ENCODE results near the gene NCAPH2.

Gene NCAPH2

DNA sequence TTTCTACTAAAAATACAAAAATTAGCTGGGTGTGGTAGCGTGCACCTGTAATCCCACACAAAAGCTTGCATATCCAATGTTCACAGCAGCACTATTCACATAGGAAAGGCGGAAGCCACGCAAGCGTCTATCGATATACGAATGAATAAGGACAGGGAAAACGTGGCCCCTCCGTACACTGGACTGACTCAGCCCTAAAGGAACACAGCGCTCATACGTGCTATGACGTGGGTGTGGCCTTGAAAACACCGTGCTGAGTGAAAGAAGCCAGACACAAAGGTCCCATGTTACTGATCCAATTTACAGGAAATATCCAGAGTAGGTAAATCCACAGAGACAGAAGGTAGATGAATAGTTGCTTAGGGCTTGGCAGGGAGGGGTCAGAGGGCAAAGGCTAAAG is 7.6 kb upstream of the NCAPH2 start:
- TF ChIP-seq ZNF571 (tag by site-specific recombination; IDR thresholded peaks at IDR 0.05) (no peak), ZIC2 (tag by site-specific recombination; IDR thresholded peaks at IDR 0.05) (no peak), ZNF16 (tag by site-specific recombination; IDR thresholded peaks at IDR 0.05; ENCODE audit: low read depth) (no peak)
- TF ChIP-seq, protein P1, sequence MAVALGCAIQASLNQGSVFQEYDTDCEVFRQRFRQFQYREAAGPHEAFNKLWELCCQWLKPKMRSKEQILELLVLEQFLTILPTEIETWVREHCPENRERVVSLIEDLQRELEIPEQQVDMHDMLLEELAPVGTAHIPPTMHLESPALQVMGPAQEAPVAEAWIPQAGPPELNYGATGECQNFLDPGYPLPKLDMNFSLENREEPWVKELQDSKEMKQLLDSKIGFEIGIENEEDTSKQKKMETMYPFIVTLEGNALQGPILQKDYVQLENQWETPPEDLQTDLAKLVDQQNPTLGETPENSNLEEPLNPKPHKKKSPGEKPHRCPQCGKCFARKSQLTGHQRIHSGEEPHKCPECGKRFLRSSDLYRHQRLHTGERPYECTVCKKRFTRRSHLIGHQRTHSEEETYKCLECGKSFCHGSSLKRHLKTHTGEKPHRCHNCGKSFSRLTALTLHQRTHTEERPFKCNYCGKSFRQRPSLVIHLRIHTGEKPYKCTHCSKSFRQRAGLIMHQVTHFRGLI (tag by site-specific recombination; IDR thresholded peaks at IDR 0.05), result no peak
- TF ChIP-seq, protein P2, sequence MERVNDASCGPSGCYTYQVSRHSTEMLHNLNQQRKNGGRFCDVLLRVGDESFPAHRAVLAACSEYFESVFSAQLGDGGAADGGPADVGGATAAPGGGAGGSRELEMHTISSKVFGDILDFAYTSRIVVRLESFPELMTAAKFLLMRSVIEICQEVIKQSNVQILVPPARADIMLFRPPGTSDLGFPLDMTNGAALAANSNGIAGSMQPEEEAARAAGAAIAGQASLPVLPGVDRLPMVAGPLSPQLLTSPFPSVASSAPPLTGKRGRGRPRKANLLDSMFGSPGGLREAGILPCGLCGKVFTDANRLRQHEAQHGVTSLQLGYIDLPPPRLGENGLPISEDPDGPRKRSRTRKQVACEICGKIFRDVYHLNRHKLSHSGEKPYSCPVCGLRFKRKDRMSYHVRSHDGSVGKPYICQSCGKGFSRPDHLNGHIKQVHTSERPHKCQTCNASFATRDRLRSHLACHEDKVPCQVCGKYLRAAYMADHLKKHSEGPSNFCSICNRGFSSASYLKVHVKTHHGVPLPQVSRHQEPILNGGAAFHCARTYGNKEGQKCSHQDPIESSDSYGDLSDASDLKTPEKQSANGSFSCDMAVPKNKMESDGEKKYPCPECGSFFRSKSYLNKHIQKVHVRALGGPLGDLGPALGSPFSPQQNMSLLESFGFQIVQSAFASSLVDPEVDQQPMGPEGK (tag by site-specific recombination; IDR thresholded peaks at IDR 0.05), result no peak
- no peak overlapping the region for H3K4me3 ChIP-seq (ENCODE audit: low read depth, low read length)
- no peaks in the 10 kb centered on the region for H3K9me3 ChIP-seq (ENCODE audit: control insufficient read depth, insufficient read depth, low read depth, low read length)
- H3K36me3 ChIP-seq (ENCODE audit: control insufficient read depth in 2 of 2, insufficient read depth in 1 of 2, low read length in 2 of 2), result peaks cover 0 to 29% of the 10 kb centered on the region in 2 experiments; a peak in 1 of 3 replicates
- H3K4me1 ChIP-seq (ENCODE audit: control insufficient read depth, insufficient read depth, low read length), result no peaks in the 10 kb centered on the region
- ChIA-PET CTCF (interaction anchor here (0.5 to 1.3 kb wide), 3 partner anchors 25 to 191 kb away, joined by 3 to 6 read pairs (median 3); partner anchors contain the start of gene SCO2), POLR2A (interaction anchor here (0.5 to 3.8 kb wide), 7 partner anchors 7 to 193 kb away, joined by 3 to 33 read pairs (median 5); partner anchors contain the start of genes LMF2, NCAPH2 and SCO2)
- H3K27ac ChIP-seq (ENCODE audit: extremely low read depth, low read depth, low read length), result no peak overlapping the region

DNA sequence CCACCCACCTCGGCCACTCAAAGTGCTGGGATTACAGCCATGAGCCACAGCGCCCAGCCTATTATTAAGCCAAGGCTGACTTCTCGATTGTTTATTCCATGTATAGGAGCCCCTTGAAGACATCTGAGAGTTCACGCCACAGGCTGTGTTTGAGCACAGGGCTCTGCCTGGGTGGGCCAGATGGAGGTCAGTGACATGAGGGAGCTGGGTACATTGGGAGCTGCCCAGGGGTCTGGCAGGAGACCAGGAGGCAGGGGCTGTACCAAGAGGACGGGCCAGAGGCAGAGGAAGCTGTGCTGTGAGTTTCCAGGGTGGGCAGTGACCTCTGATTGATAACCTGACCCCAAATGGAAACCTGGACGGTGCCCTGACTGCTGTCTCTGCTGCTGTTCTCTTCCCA is 5.9 kb upstream of the NCAPH2 start:
- Histone ChIP-seq H3K4me3 (ENCODE audit: low read depth, low read length) (no peak overlapping the region), H3K36me3 (ENCODE audit: control insufficient read depth in 2 of 2, insufficient read depth in 1 of 2, low read length in 2 of 2) (peaks cover 0 to 37% of the 10 kb centered on the region in 2 experiments; a peak in 1 of 3 replicates), H3K4me1 (ENCODE audit: control insufficient read depth, insufficient read depth, low read length) (peaks cover 3% of the 10 kb centered on the region), H3K27ac (ENCODE audit: extremely low read depth, low read depth, low read length) (no peak overlapping the region), H3K9me3 (ENCODE audit: control insufficient read depth, insufficient read depth, low read depth, low read length) (no peaks in the 10 kb centered on the region)
- ChIA-PET CTCF (interaction anchor here (0.6 to 1.2 kb wide), 4 partner anchors 24 to 160 kb away, joined by 3 to 5 read pairs (median 4); partner anchors contain the start of gene SCO2), POLR2A (interaction anchor here (0.9 to 3.3 kb wide), 3 partner anchors 24 to 58 kb away, joined by 3 to 12 read pairs (median 3); partner anchors contain the start of gene SCO2)
- TF ChIP-seq, protein P3, sequence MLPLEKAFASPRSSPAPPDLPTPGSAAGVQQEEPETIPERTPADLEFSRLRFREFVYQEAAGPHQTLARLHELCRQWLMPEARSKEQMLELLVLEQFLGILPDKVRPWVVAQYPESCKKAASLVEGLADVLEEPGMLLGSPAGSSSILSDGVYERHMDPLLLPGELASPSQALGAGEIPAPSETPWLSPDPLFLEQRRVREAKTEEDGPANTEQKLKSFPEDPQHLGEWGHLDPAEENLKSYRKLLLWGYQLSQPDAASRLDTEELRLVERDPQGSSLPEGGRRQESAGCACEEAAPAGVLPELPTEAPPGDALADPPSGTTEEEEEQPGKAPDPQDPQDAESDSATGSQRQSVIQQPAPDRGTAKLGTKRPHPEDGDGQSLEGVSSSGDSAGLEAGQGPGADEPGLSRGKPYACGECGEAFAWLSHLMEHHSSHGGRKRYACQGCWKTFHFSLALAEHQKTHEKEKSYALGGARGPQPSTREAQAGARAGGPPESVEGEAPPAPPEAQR (tag by site-specific recombination; IDR thresholded peaks at IDR 0.05), result no peak
- TF ChIP-seq ZNF175 (tag by site-specific recombination; IDR thresholded peaks at IDR 0.05) (no peak), ZNF23 (tag by site-specific recombination; IDR thresholded peaks at IDR 0.05; ENCODE audit: borderline replicate concordance) (no peak), TRIM28 (IDR thresholded peaks at IDR 0.05; ENCODE audit: borderline replicate concordance, low read length) (no peak), ZNF558 (tag by site-specific recombination; IDR thresholded peaks at IDR 0.05) (no peak), ZNF302 (tag by site-specific recombination; IDR thresholded peaks at IDR 0.05; ENCODE audit: low read depth) (no peak), GLI2 (tag by site-specific recombination; IDR thresholded peaks at IDR 0.05; ENCODE audit: borderline replicate concordance, low read depth) (no peak), ZNF600 (tag by site-specific recombination; IDR thresholded peaks at IDR 0.05) (no peak), ZNF777 (tag by site-specific recombination; IDR thresholded peaks at IDR 0.05; ENCODE audit: borderline replicate concordance) (no peak), ZNF610 (tag by site-specific recombination; IDR thresholded peaks at IDR 0.05; ENCODE audit: borderline replicate concordance) (no peak), ZNF585B (tag by site-specific recombination; IDR thresholded peaks at IDR 0.05) (no peak)
- TF ChIP-seq, protein P4, sequence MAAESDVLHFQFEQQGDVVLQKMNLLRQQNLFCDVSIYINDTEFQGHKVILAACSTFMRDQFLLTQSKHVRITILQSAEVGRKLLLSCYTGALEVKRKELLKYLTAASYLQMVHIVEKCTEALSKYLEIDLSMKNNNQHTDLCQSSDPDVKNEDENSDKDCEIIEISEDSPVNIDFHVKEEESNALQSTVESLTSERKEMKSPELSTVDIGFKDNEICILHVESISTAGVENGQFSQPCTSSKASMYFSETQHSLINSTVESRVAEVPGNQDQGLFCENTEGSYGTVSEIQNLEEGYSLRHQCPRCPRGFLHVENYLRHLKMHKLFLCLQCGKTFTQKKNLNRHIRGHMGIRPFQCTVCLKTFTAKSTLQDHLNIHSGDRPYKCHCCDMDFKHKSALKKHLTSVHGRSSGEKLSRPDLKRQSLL (tag by site-specific recombination; IDR thresholded peaks at IDR 0.05), result no peak
- TF ChIP-seq, protein P5, sequence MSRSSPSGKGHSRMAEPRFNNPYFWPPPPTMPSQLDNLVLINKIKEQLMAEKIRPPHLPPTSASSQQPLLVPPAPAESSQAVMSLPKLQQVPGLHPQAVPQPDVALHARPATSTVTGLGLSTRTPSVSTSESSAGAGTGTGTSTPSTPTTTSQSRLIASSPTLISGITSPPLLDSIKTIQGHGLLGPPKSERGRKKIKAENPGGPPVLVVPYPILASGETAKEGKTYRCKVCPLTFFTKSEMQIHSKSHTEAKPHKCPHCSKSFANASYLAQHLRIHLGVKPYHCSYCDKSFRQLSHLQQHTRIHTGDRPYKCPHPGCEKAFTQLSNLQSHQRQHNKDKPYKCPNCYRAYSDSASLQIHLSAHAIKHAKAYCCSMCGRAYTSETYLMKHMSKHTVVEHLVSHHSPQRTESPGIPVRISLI (tag by site-specific recombination; IDR thresholded peaks at IDR 0.05), result no peak
